Mesendoderm (in vitro differentiated cells): ENCODE measurements around the gene INHBC.

Experiments used
- DNase-seq: peaks from one replicate; pipeline ENCODE4 v3.0.0; 2013
- H2AK5ac ChIP-seq: 2 replicates; pipeline ENCODE4 v1.6.1; 2013; ENCODE audit warnings: low read length, inconsistent platforms
- H2BK120ac ChIP-seq: 2 replicates; pipeline ENCODE4 v1.6.1; 2013; ENCODE audit warnings: low read depth, mild to moderate bottlenecking, low read length, moderate library complexity, mixed read lengths
- H2BK15ac ChIP-seq: replicated peaks from 2 replicates; pipeline ENCODE4 v1.6.1; 2013; ENCODE audit warnings: low read depth, mild to moderate bottlenecking, moderate library complexity
- H2BK5ac ChIP-seq: 2 replicates; pipeline ENCODE4 v1.6.1; 2013; ENCODE audit warnings: low read length, inconsistent platforms
- H3K18ac ChIP-seq: 2 replicates; pipeline ENCODE4 v1.6.1; 2013; ENCODE audit warnings: mild to moderate bottlenecking, low read length, mixed read lengths
- H3K23ac ChIP-seq: one replicate; pipeline ENCODE4 v1.6.1; 2013; ENCODE audit warnings: low read length
- H3K27ac ChIP-seq: 2 replicates; pipeline ENCODE4 v1.5.1; 2013; ENCODE audit warnings: low read depth, mild to moderate bottlenecking, inconsistent platforms, low read length, moderate library complexity
- H3K27me3 ChIP-seq: 2 replicates; pipeline ENCODE4 v1.6.1; 2013; ENCODE audit warnings: low read length, control low read depth, mild to moderate bottlenecking, inconsistent platforms; ENCODE audit not compliant: insufficient read depth, poor library complexity
- H3K36me3 ChIP-seq: 2 replicates; pipeline ENCODE4 v1.6.1; 2013; ENCODE audit warnings: low read length, inconsistent platforms; ENCODE audit not compliant: control insufficient read depth, insufficient read depth
- H3K4ac ChIP-seq: one replicate; pipeline ENCODE4 v1.6.1; 2013; ENCODE audit warnings: low read depth, mild to moderate bottlenecking, low read length, moderate library complexity
- H3K4me1 ChIP-seq: 2 replicates; pipeline ENCODE4 v1.6.1; 2013; ENCODE audit warnings: low read depth, low read length, inconsistent platforms; ENCODE audit not compliant: control insufficient read depth
- H3K4me2 ChIP-seq: 2 replicates; pipeline ENCODE4 v1.6.1; 2013; ENCODE audit warnings: low read length
- H3K4me3 ChIP-seq: 2 replicates; pipeline ENCODE4 v1.5.1; 2013; ENCODE audit warnings: mild to moderate bottlenecking, low read length
- H3K56ac ChIP-seq: one replicate; pipeline ENCODE4 v1.6.1; 2013; ENCODE audit warnings: low read length
- H3K79me1 ChIP-seq: 2 replicates; pipeline ENCODE4 v1.6.1; 2013; ENCODE audit warnings: low read length, inconsistent platforms
- H3K79me2 ChIP-seq: 2 replicates; pipeline ENCODE4 v1.6.1; 2013; ENCODE audit warnings: mild to moderate bottlenecking, low read length; ENCODE audit not compliant: control insufficient read depth, insufficient read depth
- H3K9ac ChIP-seq: 2 replicates; pipeline ENCODE4 v1.6.1; 2013; ENCODE audit warnings: low read length, inconsistent platforms
- H4K5ac ChIP-seq: one replicate; pipeline ENCODE4 v1.6.1; 2013; ENCODE audit warnings: low read length
- H4K8ac ChIP-seq: one replicate; pipeline ENCODE4 v1.6.1; 2013; ENCODE audit warnings: low read depth, mild to moderate bottlenecking, control low read depth, low read length, moderate library complexity
- WGBS: extraction: QIAGEN DNeasy Blood & Tissue Kit; methylation state at CpG from one replicate; pipeline ENCODE4 v1.1.7; 2013; ENCODE audit warnings: low lambda C conversion rate, missing lambda C conversion rate; ENCODE audit not compliant: insufficient coverage; ENCODE audit errors: extremely low coverage; 5-methylcytosine and 5-hydroxymethylcytosine counted together

The INHBC gene

GRCh38 chr12:57462912-57463253 lies 28.3 kb downstream of the INHBC start:
- DNase-seq, result no peak
- Histone ChIP-seq H3K4ac (no peak overlapping the region), H3K4me3 (no peak overlapping the region), H2AK5ac (no peak overlapping the region), H3K27me3 (no peaks in the 10 kb centered on the region), H3K18ac (no peak overlapping the region), H2BK5ac (no peak overlapping the region), H3K79me1 (no peaks in the 10 kb centered on the region), H3K27ac (no peak overlapping the region), H2BK15ac (no peak overlapping the region), H4K5ac (no peak overlapping the region), H3K79me2 (no peaks in the 10 kb centered on the region), H3K9ac (no peak overlapping the region), H3K4me1 (peaks cover 2% of the 10 kb centered on the region), H3K56ac (no peak overlapping the region), H3K36me3 (no peaks in the 10 kb centered on the region), H4K8ac (no peak overlapping the region), H2BK120ac (no peak overlapping the region), H3K4me2 (no peak overlapping the region), H3K23ac (no peak overlapping the region)
- no CpG with 5 or more reads among the region's 5 CpGs for WGBS

- no peak overlapping the region for H3K18ac ChIP-seq
- H4K8ac ChIP-seq, result no peak overlapping the region
- no peaks in the 10 kb centered on the region for H3K79me1 ChIP-seq
- no peak overlapping the region for H2BK120ac ChIP-seq
- no peaks in the 10 kb centered on the region for H3K36me3 ChIP-seq
- no peak overlapping the region for H2BK5ac ChIP-seq
- H3K4me2 ChIP-seq, result no peak overlapping the region
- H2BK15ac ChIP-seq, result no peak overlapping the region
- H3K27me3 ChIP-seq, result no peaks in the 10 kb centered on the region
- no peak overlapping the region for H3K23ac ChIP-seq
- no peak for DNase-seq
- no peak overlapping the region for H3K27ac ChIP-seq
- H3K4ac ChIP-seq, result no peak overlapping the region
- no peaks in the 10 kb centered on the region for H3K79me2 ChIP-seq
- no peak overlapping the region for H3K4me3 ChIP-seq
- no peak overlapping the region for H3K56ac ChIP-seq
- H4K5ac ChIP-seq, result no peak overlapping the region
- H3K4me1 ChIP-seq, result peaks cover 2% of the 10 kb centered on the region
- no CpG with 5 or more reads among the region's 12 CpGs for WGBS
- H2AK5ac ChIP-seq, result no peak overlapping the region
- H3K9ac ChIP-seq, result no peak overlapping the region
These were observed 30.0 kb downstream of the INHBC start for GRCh38 chr12:57464569-57464968.

GRCh38 chr12:57465030-57465746 lies 30.6 kb downstream of the INHBC start:
- Histone ChIP-seq H2BK15ac (no peak overlapping the region), H3K79me2 (no peaks in the 10 kb centered on the region), H4K8ac (no peak overlapping the region), H3K36me3 (no peaks in the 10 kb centered on the region), H3K4me2 (no peak overlapping the region), H3K79me1 (no peaks in the 10 kb centered on the region), H3K4me1 (peaks cover 2% of the 10 kb centered on the region), H3K4me3 (no peak overlapping the region), H3K9ac (no peak overlapping the region), H2BK120ac (no peak overlapping the region), H3K4ac (no peak overlapping the region), H3K18ac (no peak overlapping the region), H2BK5ac (no peak overlapping the region), H3K23ac (peak overlapping the region; percentile 9), H4K5ac (no peak overlapping the region), H3K27ac (no peak overlapping the region), H2AK5ac (no peak overlapping the region), H3K56ac (no peak overlapping the region), H3K27me3 (no peaks in the 10 kb centered on the region)
- no peak for DNase-seq
- no CpG with 5 or more reads among the region's 6 CpGs for WGBS

- H4K5ac ChIP-seq, result no peak overlapping the region
- H4K8ac ChIP-seq, result no peak overlapping the region
- no peaks in the 10 kb centered on the region for H3K27me3 ChIP-seq
- H3K4me2 ChIP-seq, result no peak overlapping the region
- no peak overlapping the region for H3K23ac ChIP-seq
- no peak overlapping the region for H3K27ac ChIP-seq
- no CpG with 5 or more reads among the region's 14 CpGs for WGBS
- no peak overlapping the region for H2BK120ac ChIP-seq
- H2BK15ac ChIP-seq, result no peak overlapping the region
- no peak overlapping the region for H3K9ac ChIP-seq
- no peaks in the 10 kb centered on the region for H3K79me1 ChIP-seq
- H2AK5ac ChIP-seq, result no peak overlapping the region
- no peaks in the 10 kb centered on the region for H3K79me2 ChIP-seq
- no peak for DNase-seq
- H3K18ac ChIP-seq, result no peak overlapping the region
- H3K4me3 ChIP-seq, result no peak overlapping the region
- no peaks in the 10 kb centered on the region for H3K36me3 ChIP-seq
- H3K4ac ChIP-seq, result no peak overlapping the region
- H3K56ac ChIP-seq, result no peak overlapping the region
- H3K4me1 ChIP-seq, result no peaks in the 10 kb centered on the region
- H2BK5ac ChIP-seq, result no peak overlapping the region
These were observed 31.3 kb downstream of the INHBC start for GRCh38 chr12:57465747-57466505.

GRCh38 chr12:57467212-57467874 lies 32.8 kb downstream of the INHBC start:
- H3K4me3 ChIP-seq, result no peak overlapping the region
- DNase-seq, result no peak
- H4K8ac ChIP-seq, result no peak overlapping the region
- no peak overlapping the region for H2BK15ac ChIP-seq
- no CpG with 5 or more reads among the region's 12 CpGs for WGBS
- no peaks in the 10 kb centered on the region for H3K4me1 ChIP-seq
- no peak overlapping the region for H2AK5ac ChIP-seq
- H2BK5ac ChIP-seq, result no peak overlapping the region
- H3K79me1 ChIP-seq, result no peaks in the 10 kb centered on the region
- no peak overlapping the region for H3K18ac ChIP-seq
- no peak overlapping the region for H3K4ac ChIP-seq
- H3K4me2 ChIP-seq, result no peak overlapping the region
- no peaks in the 10 kb centered on the region for H3K27me3 ChIP-seq
- no peak overlapping the region for H4K5ac ChIP-seq
- no peak overlapping the region for H2BK120ac ChIP-seq
- H3K56ac ChIP-seq, result no peak overlapping the region
- H3K9ac ChIP-seq, result no peak overlapping the region
- H3K27ac ChIP-seq, result no peak overlapping the region
- H3K79me2 ChIP-seq, result no peaks in the 10 kb centered on the region
- no peak overlapping the region for H3K23ac ChIP-seq
- H3K36me3 ChIP-seq, result no peaks in the 10 kb centered on the region
